PC-9 (cell line): ENCODE data around the gene CTBS.

ENCODE experiments used
- CTCF ChIP-seq: fragments of 200-600 bp; sonication (generic); conservative IDR thresholded peaks from 2 replicates; pipeline ENCODE4 v1.6.1; 2017; ENCODE audit warnings: mixed run types, antibody characterized with exemption, mild to moderate bottlenecking, moderate library complexity
- EZH2 ChIP-seq: fragments of 200-600 bp; sonication (generic); IDR thresholded peaks from 2 replicates; pipeline ENCODE4 v1.8.0; 2017; ENCODE audit warnings: antibody characterized with exemption, low read depth

DNA sequence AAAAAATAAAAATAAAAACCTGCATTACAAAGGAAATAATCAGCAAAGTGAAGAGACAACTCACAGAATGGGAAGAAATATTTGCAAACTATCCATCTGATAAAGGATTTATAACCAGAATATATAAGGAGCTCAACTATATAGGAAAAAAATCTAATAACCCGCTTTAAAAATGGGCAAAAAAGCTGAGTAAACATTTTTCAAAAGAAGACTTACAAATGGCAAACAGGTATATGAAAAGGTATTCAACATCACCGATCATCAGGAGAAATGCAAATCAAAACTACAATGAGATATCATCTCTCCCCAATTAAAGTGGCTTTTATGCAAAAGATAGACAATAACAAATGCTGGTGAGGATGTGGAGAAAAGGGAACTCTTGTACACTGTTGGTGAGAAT lies 64.1 kb downstream of the CTBS start:
- TF ChIP-seq CTCF: no peak
- TF ChIP-seq EZH2: no peak
